ENCODE results near the gene FBXW7.

DNA sequence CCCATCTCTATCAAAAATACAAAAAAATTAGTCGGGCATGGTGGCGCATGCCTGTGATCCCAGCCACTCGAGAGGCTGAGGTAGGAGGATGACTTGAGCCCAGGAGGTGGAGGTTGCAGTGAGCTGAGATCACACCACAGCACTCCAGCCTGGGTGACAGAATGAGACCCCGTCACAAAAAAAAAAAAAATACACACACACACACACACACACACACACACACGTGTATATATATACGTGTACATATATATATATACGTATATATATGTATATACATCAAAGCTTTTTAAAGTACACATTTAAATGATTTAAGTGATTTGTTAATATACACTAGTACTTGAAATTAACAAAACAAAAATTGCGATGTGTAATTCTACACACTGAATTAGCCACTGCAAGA lies 6.0 kb downstream of the FBXW7 start:
- no peak for TF ChIP-seq CTCF (IDR thresholded peaks at IDR 0.05)
- TF ChIP-seq POLR2A (IDR thresholded peaks at IDR 0.05), result no peak
